Body of pancreas (tissue), 4 donors: Measurements from ENCODE around the gene CEP112.

Experiments
- CTCF ChIP-seq, 7 experiments: fragments of 450-650 bp in 4 of 7; fragments of 200-600 bp in 3 of 7; sonication (generic) in 3 of 7; IDR thresholded peaks; one replicate each; pipeline ENCODE4 v1.5.1; 2016 to 2019; ENCODE audit warnings: antibody characterized with exemption in 7 of 7
- POLR2A ChIP-seq, 3 donors: fragments of 450-650 bp; IDR thresholded peaks; one replicate each; pipeline ENCODE4 v1.6.1; 2016; ENCODE audit warnings: antibody characterized with exemption in 3 of 3, mild to moderate bottlenecking in 2 of 3

GRCh38 chr17:65660078-65660477 is 531.9 kb downstream of the CEP112 start:
- TF ChIP-seq CTCF (IDR thresholded peaks at IDR 0.05) (no peak), POLR2A (IDR thresholded peaks at IDR 0.05) (no peak)
